Nephron (organoid): Measurements from ENCODE around the gene AFG1L.

Source experiments
- H3K27ac Mint-ChIP-seq, 3 experiments: 2 replicates each; pipeline ENCODE4 v1.8.0; 2020; ENCODE audit warnings: mixed read lengths in 3 of 3, mild to moderate bottlenecking in 2 of 3, moderate library complexity in 1 of 3
- H3K27me3 Mint-ChIP-seq: 2 replicates; pipeline ENCODE4 v1.8.0; 2021; ENCODE audit warnings: low read depth, mild to moderate bottlenecking, moderate library complexity, mixed read lengths
- H3K36me3 Mint-ChIP-seq: 2 replicates; pipeline ENCODE4 v1.8.0; 2020; ENCODE audit warnings: low read depth, mixed read lengths
- H3K4me1 Mint-ChIP-seq: 2 replicates; pipeline ENCODE4 v1.8.0; 2020; ENCODE audit warnings: mixed read lengths
- H3K4me3 Mint-ChIP-seq, 3 experiments: 2 replicates each; pipeline ENCODE4 v1.8.0; 2020; ENCODE audit warnings: mild to moderate bottlenecking in 3 of 3, mixed read lengths in 3 of 3, moderate library complexity in 2 of 3
- H3K9me3 Mint-ChIP-seq: 2 replicates; pipeline ENCODE4 v1.8.0; 2020; ENCODE audit warnings: mixed read lengths
- CTCF ChIP-seq, 3 experiments: fragments of 200-600 bp; sonication (generic); IDR thresholded peaks; one replicate each; pipeline ENCODE4 v1.5.0; 2021; ENCODE audit warnings: antibody characterized with exemption in 3 of 3; ENCODE audit not compliant: unreplicated experiment in 3 of 3

AFG1L gene

GRCh38 chr6:108464418-108465097, 169.7 kb downstream of the AFG1L start:
- Mint-ChIP-seq H3K4me3 (no peak overlapping the region), H3K27me3 (no peaks in the 10 kb centered on the region), H3K9me3 (no peaks in the 10 kb centered on the region), H3K36me3 (no peaks in the 10 kb centered on the region), H3K4me1 (peaks cover 23% of the 10 kb centered on the region), H3K27ac (peak overlapping the region in 2 of 3 experiments; percentile 41 to 90)
- TF ChIP-seq CTCF (IDR thresholded peaks at IDR 0.05; ENCODE audit: unreplicated experiment in 3 of 3): no peak

- TF ChIP-seq CTCF (IDR thresholded peaks at IDR 0.05; ENCODE audit: unreplicated experiment in 3 of 3): no peak
- Mint-ChIP-seq H3K27ac (peak overlapping the region in 2 of 3 experiments; percentile 41 to 90), H3K4me3 (no peak overlapping the region), H3K9me3 (no peaks in the 10 kb centered on the region), H3K4me1 (peaks cover 23% of the 10 kb centered on the region), H3K27me3 (no peaks in the 10 kb centered on the region), H3K36me3 (no peaks in the 10 kb centered on the region)
Observed at GRCh38 chr6:108465098-108465495, 170.2 kb downstream of the AFG1L start.

GRCh38 chr6:108468346-108468745, 173.5 kb downstream of the AFG1L start:
- Mint-ChIP-seq H3K9me3 (no peaks in the 10 kb centered on the region), H3K27ac (no peak overlapping the region)

GRCh38 chr6:108469316-108469715, 174.5 kb downstream of the AFG1L start:
- Mint-ChIP-seq H3K4me3 (no peak overlapping the region), H3K9me3 (no peaks in the 10 kb centered on the region), H3K27ac (no peak overlapping the region), H3K4me1 (peaks cover 6% of the 10 kb centered on the region), H3K27me3 (no peaks in the 10 kb centered on the region), H3K36me3 (no peaks in the 10 kb centered on the region)
- no peak for TF ChIP-seq CTCF (IDR thresholded peaks at IDR 0.05; ENCODE audit: unreplicated experiment in 3 of 3)

More at GRCh38 chr6:108468346-108468745, 173.5 kb downstream of the AFG1L start:
- no peaks in the 10 kb centered on the region for H3K36me3 Mint-ChIP-seq
- peaks cover 16% of the 10 kb centered on the region for H3K4me1 Mint-ChIP-seq
- no peaks in the 10 kb centered on the region for H3K27me3 Mint-ChIP-seq
- TF ChIP-seq CTCF (IDR thresholded peaks at IDR 0.05; ENCODE audit: unreplicated experiment in 3 of 3): no peak
- H3K4me3 Mint-ChIP-seq: no peak overlapping the region

- Mint-ChIP-seq H3K27ac (no peak overlapping the region), H3K36me3 (no peaks in the 10 kb centered on the region), H3K4me1 (no peaks in the 10 kb centered on the region), H3K9me3 (no peaks in the 10 kb centered on the region), H3K27me3 (no peaks in the 10 kb centered on the region), H3K4me3 (no peak overlapping the region)
- no peak for TF ChIP-seq CTCF (IDR thresholded peaks at IDR 0.05; ENCODE audit: unreplicated experiment in 3 of 3)
Observed at GRCh38 chr6:108473197-108473596, 178.3 kb downstream of the AFG1L start.

- TF ChIP-seq CTCF (IDR thresholded peaks at IDR 0.05; ENCODE audit: unreplicated experiment in 3 of 3): no peak
- no peak overlapping the region for H3K27ac Mint-ChIP-seq
Observed at GRCh38 chr6:108476376-108476775, 181.5 kb downstream of the AFG1L start.

More at GRCh38 chr6:108476376-108476775, 181.5 kb downstream of the AFG1L start:
- H3K4me3 Mint-ChIP-seq: no peak overlapping the region
- H3K4me1 Mint-ChIP-seq: no peaks in the 10 kb centered on the region
- H3K27me3 Mint-ChIP-seq: no peaks in the 10 kb centered on the region
- peaks cover 13% of the 10 kb centered on the region for H3K36me3 Mint-ChIP-seq
- H3K9me3 Mint-ChIP-seq: no peaks in the 10 kb centered on the region
